ENCODE data around the gene DEXI.

DEXI gene

GRCh38 chr16:10982465-10983150, 40.3 kb upstream of the DEXI start:
- no peaks in the 10 kb centered on the region for H3K9me3 ChIP-seq (replicated peaks in 1 of 11)
- peaks cover 13 to 40% (median 36%) of the 10 kb centered on the region in 10 experiments for H3K4me1 ChIP-seq
- peak overlapping the region in 2 of 10 experiments; percentile 7 to 9; a peak in 3 of 20 replicates for H3K4me3 ChIP-seq
- H3K36me3 ChIP-seq = peaks cover 43 to 83% (median 64%) of the 10 kb centered on the region in 11 experiments
- peak overlapping the region in 8 of 11 experiments; percentile 39 to 73 (median 54); a peak in 15 of 22 replicates for H3K27ac ChIP-seq
- no peaks in the 10 kb centered on the region for H3K27me3 ChIP-seq
- peak overlapping the region; percentile 35 to 89 (median 76); a peak in 21 of 22 replicates for H3K4me2 ChIP-seq
- H3K9ac ChIP-seq = peak overlapping the region in 7 of 11 experiments; percentile 3 to 54 (median 32); a peak in 12 of 22 replicates
- H4K20me1 ChIP-seq = peaks cover 0 to 16% (median 0%) of the 10 kb centered on the region in 11 experiments; a peak in 5 of 22 replicates
- TF ChIP-seq Cebpa-rat (IDR thresholded peaks at IDR 0.05) = no peak

- no peak for TF ChIP-seq Cebpa-rat (IDR thresholded peaks at IDR 0.05)
Observed at GRCh38 chr16:10981697-10982216, 39.5 kb upstream of the DEXI start.

GRCh38 chr16:10980813-10981212, 38.5 kb upstream of the DEXI start:
- no peak for TF ChIP-seq Cebpa-rat (IDR thresholded peaks at IDR 0.05)
- no peak overlapping the region for H3K4me2 ChIP-seq
- H3K9me3 ChIP-seq (replicated peaks in 1 of 11) = no peaks in the 10 kb centered on the region
- peaks cover 0 to 21% (median 0%) of the 10 kb centered on the region in 11 experiments; a peak in 2 of 22 replicates for H4K20me1 ChIP-seq
- 0 out of 22 replicates have a peak overlapping the region, but pooled peaks of 1 of the 11 experiments have one; percentile 3 for H3K27ac ChIP-seq
- H3K36me3 ChIP-seq = peaks cover 60 to 83% (median 72%) of the 10 kb centered on the region in 11 experiments
- no peak overlapping the region for H3K9ac ChIP-seq
- H3K4me1 ChIP-seq = peaks cover 13 to 37% (median 31%) of the 10 kb centered on the region in 10 experiments
- no peaks in the 10 kb centered on the region for H3K27me3 ChIP-seq
- no peak overlapping the region for H3K4me3 ChIP-seq

More at GRCh38 chr16:10981697-10982216, 39.5 kb upstream of the DEXI start:
- Histone ChIP-seq H3K9me3 (replicated peaks in 1 of 11) (no peaks in the 10 kb centered on the region), H3K4me1 (peaks cover 13 to 37% (median 31%) of the 10 kb centered on the region in 10 experiments), H4K20me1 (peaks cover 0 to 21% (median 0%) of the 10 kb centered on the region in 11 experiments; a peak in 2 of 22 replicates), H3K4me3 (0 out of 20 replicates have a peak overlapping the region, but pooled peaks of 1 of the 10 experiments have one; percentile 9), H3K4me2 (peak overlapping the region; percentile 35 to 89 (median 76); a peak in 21 of 22 replicates), H3K36me3 (peaks cover 51 to 83% (median 68%) of the 10 kb centered on the region in 11 experiments), H3K27ac (peak overlapping the region in 8 of 11 experiments; percentile 39 to 73 (median 54); a peak in 14 of 22 replicates), H3K27me3 (no peaks in the 10 kb centered on the region), H3K9ac (peak overlapping the region in 7 of 11 experiments; percentile 3 to 54 (median 32); a peak in 11 of 22 replicates)

GRCh38 chr16:10979717-10980601, 37.7 kb upstream of the DEXI start:
- Histone ChIP-seq H4K20me1 (peaks cover 0 to 21% (median 0%) of the 10 kb centered on the region in 11 experiments; a peak in 2 of 22 replicates), H3K27ac (no peak overlapping the region), H3K9me3 (replicated peaks in 1 of 11) (no peaks in the 10 kb centered on the region), H3K4me2 (no peak overlapping the region), H3K27me3 (no peaks in the 10 kb centered on the region), H3K4me1 (peaks cover 13 to 31% (median 24%) of the 10 kb centered on the region in 10 experiments), H3K9ac (no peak overlapping the region), H3K4me3 (no peak overlapping the region), H3K36me3 (peaks cover 68 to 89% (median 80%) of the 10 kb centered on the region in 11 experiments)
- TF ChIP-seq Cebpa-rat (IDR thresholded peaks at IDR 0.05) = no peak

- H3K27ac ChIP-seq = no peak overlapping the region
- H3K4me1 ChIP-seq = peaks cover 13 to 31% (median 24%) of the 10 kb centered on the region in 10 experiments
- H3K36me3 ChIP-seq = peaks cover 77 to 92% (median 82%) of the 10 kb centered on the region in 11 experiments
- 0 out of 22 replicates have a peak overlapping the region, but pooled peaks of 1 of the 11 experiments have one; percentile 2 for H3K9ac ChIP-seq
- H4K20me1 ChIP-seq = peaks cover 0 to 15% (median 0%) of the 10 kb centered on the region in 11 experiments; a peak in 3 of 22 replicates
- H3K9me3 ChIP-seq (replicated peaks in 1 of 11) = no peaks in the 10 kb centered on the region
- no peak for TF ChIP-seq Cebpa-rat (IDR thresholded peaks at IDR 0.05)
- no peak overlapping the region for H3K4me3 ChIP-seq
- no peak overlapping the region for H3K4me2 ChIP-seq
- H3K27me3 ChIP-seq = no peaks in the 10 kb centered on the region
Observed at GRCh38 chr16:10978871-10979446, 36.7 kb upstream of the DEXI start.

GRCh38 chr16:10978124-10978523, 35.9 kb upstream of the DEXI start:
- peak overlapping the region in 1 of 11 experiments; percentile 27; a peak in 1 of 22 replicates for H3K9ac ChIP-seq
- no peak for TF ChIP-seq Cebpa-rat (IDR thresholded peaks at IDR 0.05)
- no peak overlapping the region for H3K27ac ChIP-seq
- H3K4me2 ChIP-seq = no peak overlapping the region
- H4K20me1 ChIP-seq = peaks cover 0 to 12% (median 0%) of the 10 kb centered on the region in 11 experiments; a peak in 3 of 22 replicates
- H3K4me1 ChIP-seq = peaks cover 13 to 29% (median 23%) of the 10 kb centered on the region in 10 experiments
- peaks cover 76 to 93% (median 85%) of the 10 kb centered on the region in 11 experiments for H3K36me3 ChIP-seq
- H3K4me3 ChIP-seq = no peak overlapping the region
- H3K9me3 ChIP-seq (replicated peaks in 1 of 11) = no peaks in the 10 kb centered on the region
- H3K27me3 ChIP-seq = no peaks in the 10 kb centered on the region

- no peak overlapping the region for H3K9ac ChIP-seq
- no peak overlapping the region; a peak in 1 of 22 replicates for H3K27ac ChIP-seq
- no peak overlapping the region for H3K4me3 ChIP-seq
- no peak overlapping the region for H3K4me2 ChIP-seq
- H3K9me3 ChIP-seq (replicated peaks in 1 of 11) = no peaks in the 10 kb centered on the region
- TF ChIP-seq Cebpa-rat (IDR thresholded peaks at IDR 0.05) = no peak
- peaks cover 82 to 99% (median 94%) of the 10 kb centered on the region in 11 experiments for H3K36me3 ChIP-seq
- peaks cover 0 to 27% (median 3%) of the 10 kb centered on the region in 11 experiments; a peak in 9 of 22 replicates for H4K20me1 ChIP-seq
- no peaks in the 10 kb centered on the region for H3K27me3 ChIP-seq
- H3K4me1 ChIP-seq = peaks cover 12 to 28% (median 20%) of the 10 kb centered on the region in 10 experiments
Observed at GRCh38 chr16:10976634-10977033, 34.4 kb upstream of the DEXI start.

Measured in BLaER1 treated with 17β-estradiol and CSF1 and Interleukin-3, amounts not matched to agents 10 nM and 100 nM (cell line).